Uterine smooth muscle cell (primary cell): Measurements from ENCODE around the gene DDR1. TPM values are rescaled to one million over a fixed set of nuclear protein-coding genes. Genes with fewer than 3 reads are reported as not detected.

Experiments
- total RNA-seq: library from RNA; depleted of rRNA; stranded (reverse); fragments of >200 nt; gene quantifications from 2 replicates; pipeline ENCODE4 v1.2.3, GENCODE V29; 2014

The DDR1 gene
- total RNA-seq, result 8.6 and 22.4 TPM in 2 replicates

DNA sequence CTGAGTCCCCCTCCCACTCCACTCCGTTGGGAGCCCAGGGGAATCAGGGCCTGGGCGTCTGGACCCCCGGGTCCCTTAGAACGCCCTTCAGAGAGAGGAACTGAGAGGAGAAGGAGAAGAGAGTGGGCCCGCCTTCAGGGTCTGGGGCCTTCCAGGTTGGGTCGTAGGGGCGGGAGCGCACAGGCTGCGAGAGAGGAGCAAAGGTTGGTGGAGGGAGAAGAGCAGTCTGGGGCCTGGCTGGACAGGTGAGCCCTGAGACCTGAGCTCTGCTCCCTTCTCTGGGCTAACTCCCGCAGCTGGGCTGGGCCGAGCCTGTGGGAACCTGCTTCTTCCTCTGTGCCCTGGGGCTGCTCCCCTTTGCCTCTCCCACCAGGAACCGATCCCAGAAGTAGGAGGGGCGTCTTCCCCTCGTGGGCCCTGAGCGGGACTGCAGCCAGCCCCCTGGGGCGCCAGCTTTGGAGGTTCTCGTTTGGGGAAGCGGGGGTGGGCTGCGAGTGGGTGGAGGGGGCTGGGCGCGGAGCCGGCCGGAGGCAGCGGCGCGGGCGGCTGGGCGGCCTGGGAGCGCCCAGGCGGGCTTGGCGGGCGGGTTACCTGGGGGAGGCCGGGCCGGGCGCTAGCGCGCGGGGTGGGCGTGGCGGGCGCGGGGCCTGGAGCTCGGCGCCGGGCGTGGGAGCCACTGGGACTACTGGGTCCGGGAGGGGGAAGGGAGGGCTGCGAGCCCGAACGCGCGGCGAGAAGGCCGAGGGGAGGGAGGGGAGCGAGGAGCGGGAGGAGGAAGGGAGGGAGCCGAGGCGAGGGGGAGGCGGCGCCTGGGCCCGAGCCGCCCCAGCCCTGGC, at the start of gene DDR1:
TSS of gene DDR1 (plus strand) at position 835 of the 836 bp plus-strand sequence. CDS start 4,211 bp downstream, outside the sequence.

DNA sequence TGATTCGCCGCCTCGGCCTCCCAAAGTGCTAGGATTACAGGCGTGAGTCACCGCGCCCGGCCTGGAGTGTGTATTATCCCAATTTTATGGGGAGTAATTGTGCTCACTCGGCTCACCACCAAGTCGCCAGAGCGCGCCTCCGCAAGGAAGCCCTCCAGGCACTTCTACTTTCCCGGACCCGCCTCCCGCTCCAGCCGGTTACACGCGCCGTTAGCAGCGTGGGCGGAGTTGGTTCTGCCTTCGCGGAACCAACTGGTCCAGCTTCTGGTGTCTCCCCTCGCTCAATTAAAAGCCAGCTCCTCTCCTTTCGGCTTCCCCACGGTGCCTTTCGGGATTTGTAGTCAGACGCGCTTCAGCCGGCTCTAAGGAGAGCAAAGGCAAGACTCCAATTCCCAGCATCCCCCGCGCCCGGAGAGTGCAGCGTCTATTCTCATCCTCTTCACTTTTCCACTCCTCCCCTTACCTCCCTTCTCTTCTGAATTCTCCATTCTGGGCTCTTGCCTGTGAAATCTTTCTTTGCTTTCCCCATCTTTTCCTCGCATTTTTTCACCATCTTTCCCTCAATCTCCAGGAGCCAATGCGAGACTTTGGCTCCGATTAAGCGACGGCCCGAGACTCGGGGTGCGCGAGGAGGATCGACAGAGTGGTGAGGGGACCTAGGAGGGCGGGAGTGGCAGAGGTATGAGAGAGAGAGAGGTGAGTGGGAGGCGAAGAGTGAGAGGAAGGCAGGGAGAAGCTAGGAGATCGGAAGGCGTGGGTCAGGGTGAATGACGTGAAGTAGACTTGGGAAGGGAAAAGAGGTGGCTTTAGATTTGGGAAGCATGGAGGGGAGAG, 23.7 kb downstream of the DDR1 start, which contains the start of gene GTF2H4:
TSS of gene GTF2H4 (plus strand) at position 450 of the 834 bp plus-strand sequence.

DNA sequence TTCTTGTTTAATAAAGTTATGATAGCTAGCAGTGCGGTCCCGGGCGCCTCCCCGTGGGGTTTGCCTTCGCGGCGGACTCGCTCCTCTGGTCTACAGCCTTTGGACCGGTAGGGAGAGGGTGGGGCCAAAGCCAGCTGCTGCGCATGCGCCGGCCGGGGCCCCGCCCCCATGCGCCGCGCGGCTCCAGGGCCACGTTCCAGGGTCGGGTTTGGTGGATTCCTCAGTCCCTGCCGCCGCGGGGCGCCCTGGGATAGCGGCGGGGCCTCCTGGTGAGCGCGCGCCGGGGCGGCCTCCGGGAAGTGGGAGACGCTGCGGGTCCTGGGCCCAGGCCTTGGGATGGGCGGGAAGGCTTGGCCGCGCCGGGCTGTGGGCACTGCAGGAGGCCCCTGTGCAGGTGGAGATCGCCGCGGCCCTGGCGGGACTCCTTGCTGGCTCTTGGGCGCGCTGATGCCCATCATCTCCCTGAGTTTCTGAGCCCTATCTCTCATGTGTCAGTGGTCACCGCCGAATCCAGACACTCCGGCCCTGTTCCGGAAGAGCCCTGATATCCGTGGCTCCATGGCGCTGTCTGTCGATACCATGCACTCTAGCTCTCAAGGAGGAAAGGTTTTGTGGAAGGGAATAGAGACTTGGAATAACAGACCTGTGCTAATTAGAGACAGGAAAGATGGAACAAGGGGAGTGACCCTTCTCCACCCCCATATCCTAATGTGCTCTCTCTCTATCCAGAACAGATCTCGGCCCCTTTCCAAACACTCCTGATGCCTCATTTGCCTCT, 29.9 kb downstream of the DDR1 start, which contains the start of gene VARS2:
TSS of gene VARS2 (plus strand) at position 163 of the 778 bp plus-strand sequence. CDS start at position 762, 599 bp downstream.

DNA sequence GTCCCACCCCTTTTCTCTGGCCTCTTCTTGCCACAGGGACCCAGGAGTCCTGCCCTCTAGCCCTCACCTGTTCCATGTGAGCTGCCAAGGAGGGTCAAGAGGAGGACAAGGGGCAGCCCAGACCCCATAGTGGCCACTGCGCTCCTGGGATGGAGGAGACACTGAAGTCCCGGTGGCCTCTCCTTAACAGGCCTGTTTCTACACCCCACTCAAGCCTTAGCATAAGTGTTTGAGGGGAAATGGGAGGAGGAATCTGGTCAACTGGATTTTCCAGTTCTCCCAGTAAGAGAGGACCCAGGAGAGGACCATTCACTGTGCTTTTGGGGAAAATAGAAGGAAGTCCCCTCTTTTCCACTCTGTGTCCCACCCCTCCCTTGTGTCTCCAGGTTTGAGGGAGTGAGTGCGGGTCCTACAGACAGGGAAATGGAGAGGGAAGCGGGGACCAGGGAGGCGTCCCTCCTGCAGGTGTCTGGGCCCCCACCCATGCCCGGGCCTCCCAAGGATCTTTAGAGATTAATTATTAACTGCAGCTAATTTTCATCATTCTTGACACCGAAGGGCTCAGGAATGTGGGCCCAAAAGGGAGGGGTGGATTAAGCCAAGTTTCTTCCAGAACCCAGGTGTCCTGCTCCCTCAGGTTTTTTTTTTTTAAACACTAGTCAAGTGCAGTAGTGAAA, 47.8 kb downstream of the DDR1 start, which contains the start of gene SFTA2:
TSS of gene SFTA2 (minus strand) at position 202 of the 677 bp plus-strand sequence. CDS start at position 128, 74 bp downstream.

DNA sequence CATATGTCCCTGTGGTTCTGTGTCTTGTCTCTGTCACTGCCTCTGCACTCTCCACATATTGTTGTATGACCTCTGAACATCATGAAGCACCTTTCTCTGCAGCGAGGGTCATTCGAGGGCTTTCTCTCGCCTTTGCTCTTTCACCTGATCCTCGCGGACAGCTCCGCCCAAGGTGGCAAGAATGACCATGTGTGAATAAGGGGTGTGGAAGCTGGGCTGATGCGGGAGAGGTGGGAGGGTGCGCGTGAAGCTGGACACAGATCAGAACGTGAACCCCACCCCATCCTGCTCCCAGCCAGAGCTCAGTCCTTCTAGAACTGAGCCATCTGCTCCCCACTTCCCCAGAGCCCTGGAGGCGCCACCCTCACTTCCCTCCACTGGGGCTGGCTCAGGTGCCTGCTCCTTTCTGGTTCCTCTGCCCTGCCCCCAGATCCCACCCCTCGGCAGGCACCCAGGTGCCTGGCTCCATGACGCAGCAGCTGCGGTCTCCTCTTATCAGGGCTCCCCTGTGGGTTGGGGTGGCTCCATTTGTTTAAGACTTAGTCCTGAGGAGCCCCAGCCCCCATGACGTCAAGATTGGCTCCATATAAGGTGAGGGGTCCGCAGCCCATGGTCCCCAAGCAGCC, 56.2 kb downstream of the DDR1 start, which contains the start of gene MUCL3:
TSS of gene MUCL3 (plus strand) at position 613 of the 626 bp plus-strand sequence. CDS start 27 bp downstream, outside the sequence.

Other genes starting within 250 kb of the DDR1 start
- gene C6orf136, start 237.4 kb upstream of the DDR1 start, total RNA-seq, result 3.6 and 3.9 TPM in 2 replicates
- 39.2 and 51.0 TPM in 2 replicates for gene DHX16, start 211.5 kb upstream of the DDR1 start, total RNA-seq
- 49.8 and 53.6 TPM in 2 replicates for gene PPP1R18, start 197.9 kb upstream of the DDR1 start, total RNA-seq
- gene NRM, start 193.5 kb upstream of the DDR1 start, total RNA-seq, result 2.2 and 4.0 TPM in 2 replicates
- gene MDC1, start 167.2 kb upstream of the DDR1 start, total RNA-seq, result 4.6 and 13.2 TPM in 2 replicates
- gene TUBB, start 164.2 kb upstream of the DDR1 start, total RNA-seq, result 508 and 873 TPM in 2 replicates
- 154 and 155 TPM in 2 replicates for gene FLOT1, start 141.8 kb upstream of the DDR1 start, total RNA-seq
- 41.9 and 49.7 TPM in 2 replicates for gene IER3, start 140.0 kb upstream of the DDR1 start, total RNA-seq
- 11.2 and 13.1 TPM in 2 replicates for gene GTF2H4, start 23.7 kb downstream of the DDR1 start, total RNA-seq
- 21.4 and 21.5 TPM in 2 replicates for gene VARS2, start 29.7 kb downstream of the DDR1 start, total RNA-seq
- not detected in 2 replicates for gene SFTA2, start 47.7 kb downstream of the DDR1 start, total RNA-seq
- not detected in 2 replicates for gene MUCL3, start 56.5 kb downstream of the DDR1 start, total RNA-seq
- not detected in 2 replicates for gene MUC21, start 99.2 kb downstream of the DDR1 start, total RNA-seq
- gene MUC22, start 126.0 kb downstream of the DDR1 start, total RNA-seq, result not detected in 2 replicates
- gene C6orf15, start 228.1 kb downstream of the DDR1 start, total RNA-seq, result not detected in 2 replicates
- gene PSORS1C1, start 230.3 kb downstream of the DDR1 start, total RNA-seq, result 1.00 and 1.2 TPM in 2 replicates
- not detected in 2 replicates for gene CDSN, start 235.9 kb downstream of the DDR1 start, total RNA-seq